ENCODE results near the gene XYLT1.

The XYLT1 gene

GRCh38 chr16:17246268-17246885 is 224.4 kb downstream of the XYLT1 start (continued):
- no peak for TF ChIP-seq ZNF549 (tag by site-specific recombination; IDR thresholded peaks at IDR 0.05)
- TF ChIP-seq HIC1 (tag by site-specific recombination; IDR thresholded peaks at IDR 0.05): no peak
- no peak for TF ChIP-seq PRDM1 (tag by site-specific recombination; IDR thresholded peaks at IDR 0.05)
- TF ChIP-seq ZBTB48 (tag by site-specific recombination; IDR thresholded peaks at IDR 0.05): no peak
- no peak for TF ChIP-seq ZNF843 (tag by site-specific recombination; IDR thresholded peaks at IDR 0.05)
- TF ChIP-seq ZNF777 (tag by site-specific recombination; IDR thresholded peaks at IDR 0.05; ENCODE audit: borderline replicate concordance): no peak
- TF ChIP-seq ZNF155 (tag by site-specific recombination; IDR thresholded peaks at IDR 0.05): no peak
- no peak for TF ChIP-seq ZNF548 (tag by site-specific recombination; IDR thresholded peaks at IDR 0.05)
- no peak for TF ChIP-seq SCRT1 (tag by site-specific recombination; IDR thresholded peaks at IDR 0.05; ENCODE audit: borderline replicate concordance)
- TF ChIP-seq SALL2 (tag by site-specific recombination; IDR thresholded peaks at IDR 0.05; ENCODE audit: borderline replicate concordance): no peak
- TF ChIP-seq ZNF23 (tag by site-specific recombination; IDR thresholded peaks at IDR 0.05; ENCODE audit: borderline replicate concordance): no peak
- TF ChIP-seq ZNF629 (tag by site-specific recombination; IDR thresholded peaks at IDR 0.05): no peak
- no peak for TF ChIP-seq ZNF785 (tag by site-specific recombination; IDR thresholded peaks at IDR 0.05)

GRCh38 chr16:17245776-17246175 is 225.0 kb downstream of the XYLT1 start:
- no peaks in the 10 kb centered on the region for H3K9me3 ChIP-seq (ENCODE audit: control insufficient read depth, insufficient read depth, low read depth, low read length)
- ChIA-PET POLR2A (no interaction called here), CTCF (no interaction called here)
- no peaks in the 10 kb centered on the region for H3K4me1 ChIP-seq (ENCODE audit: control insufficient read depth, insufficient read depth, low read length)
- H3K36me3 ChIP-seq (ENCODE audit: control insufficient read depth in 2 of 2, insufficient read depth in 1 of 2, low read length in 2 of 2): no peaks in the 10 kb centered on the region
- H3K4me3 ChIP-seq (ENCODE audit: low read depth, low read length): no peak overlapping the region
- no peak overlapping the region for H3K27ac ChIP-seq (ENCODE audit: extremely low read depth, low read depth, low read length)
- TF ChIP-seq ZNF37A (tag by site-specific recombination; IDR thresholded peaks at IDR 0.05) (no peak), ZNF169 (tag by site-specific recombination; IDR thresholded peaks at IDR 0.05) (no peak), ZBTB44 (tag by site-specific recombination; IDR thresholded peaks at IDR 0.05) (no peak), REPIN1 (tag by site-specific recombination; IDR thresholded peaks at IDR 0.05; ENCODE audit: low read depth) (no peak), ZNF658 (tag by site-specific recombination; IDR thresholded peaks at IDR 0.05) (no peak), ZNF426 (tag by site-specific recombination; IDR thresholded peaks at IDR 0.05) (no peak), ZNF555 (tag by site-specific recombination; conservative IDR thresholded peaks at IDR 0.05) (no peak), ZNF704 (tag by site-specific recombination; IDR thresholded peaks at IDR 0.05) (no peak), ZNF645 (tag by site-specific recombination; IDR thresholded peaks at IDR 0.05) (no peak), ZNF214 (tag by site-specific recombination; IDR thresholded peaks at IDR 0.05; ENCODE audit: borderline replicate concordance) (no peak), ZNF23 (tag by site-specific recombination; IDR thresholded peaks at IDR 0.05; ENCODE audit: borderline replicate concordance) (no peak)

Measured in HEK293 (cell line).